ENCODE measurements around the gene SEC23B. TPM values are rescaled to one million over a fixed set of nuclear protein-coding genes. Genes with fewer than 3 reads are reported as not detected.

Gene SEC23B
- total RNA-seq, 4 donors from 2014 or later = 32.5 to 43.9 (median 41.3) TPM

- no peak for DNase-seq (ENCODE audit: low spot score in 2 of 2)
- 85 to 94% methylated on average over 8 of the region's 8 CpGs for WGBS, 2 donors
- H3K4me3 ChIP-seq (ENCODE audit: low read depth, poor library complexity, severe bottlenecking) = no peak overlapping the region
- TF ChIP-seq CTCF (IDR thresholded peaks at IDR 0.05) (no peak), POLR2A (IDR thresholded peaks at IDR 0.05) (no peak)
- intact Hi-C loops (cut with DNase I; ENCODE audit: low total_unique reads) = no loop called here
Measured at GRCh38 chr20:18589941-18590674, 82.4 kb downstream of the SEC23B start.

- no peak for TF ChIP-seq CTCF (IDR thresholded peaks at IDR 0.05)
- TF ChIP-seq POLR2A (IDR thresholded peaks at IDR 0.05) = no peak
- intact Hi-C loops (cut with DNase I; ENCODE audit: low total_unique reads) = no loop called here
- DNase-seq (ENCODE audit: low spot score in 2 of 2) = no peak
- H3K4me3 ChIP-seq (ENCODE audit: low read depth, poor library complexity, severe bottlenecking) = no peak overlapping the region
Measured at GRCh38 chr20:18596270-18596669, 88.5 kb downstream of the SEC23B start.

- no peak overlapping the region for H3K4me3 ChIP-seq (ENCODE audit: low read depth, poor library complexity, severe bottlenecking)
- intact Hi-C loops (cut with DNase I; ENCODE audit: low total_unique reads) = no loop called here
- TF ChIP-seq POLR2A (IDR thresholded peaks at IDR 0.05) (no peak), CTCF (IDR thresholded peaks at IDR 0.05) (no peak)
- no peak for DNase-seq (ENCODE audit: low spot score in 2 of 2)
Measured at GRCh38 chr20:18609741-18610140, 102.0 kb downstream of the SEC23B start.

MicroRNAs encoded within 50 kb of the gene (microRNA counts, 767-probe panel; counts per million panel counts)
- 0 to 358 counts per million in 2 donors for microRNA hsa-miR-3192

Small RNA genes lying within 50 kb of the gene (microRNA-seq; reads per million reads assigned to microRNA genes)
- 0 to 0.57 reads per million in 2 donors for gene MIR3192 (ENCODE audit: borderline number of aligned reads in 1 of 2, borderline replicate concordance in 2 of 2)

Other genes with a start within 250 kb of the SEC23B start
- 10 to 100 TPM; 14.3 to 27.8 (median 23.7) TPM for gene ZNF133, start 219.4 kb upstream of the SEC23B start, total RNA-seq
- gene DZANK1, start 40.9 kb upstream of the SEC23B start, total RNA-seq = 1 to 10 TPM in 3 of 4 donors, under 1 TPM in 1; 0.53 to 6.1 (median 4.3) TPM
- gene POLR3F, start 40.5 kb upstream of the SEC23B start, total RNA-seq = 10 to 100 TPM in 2 of 4 donors, 1 to 10 TPM in 2; 5.3 to 10.6 (median 8.7) TPM
- 10 to 100 TPM; 14.2 to 26.1 (median 19.4) TPM for gene RBBP9, start 10.7 kb upstream of the SEC23B start, total RNA-seq
- gene SMIM26, start 59.5 kb downstream of the SEC23B start, total RNA-seq = 100 to 1,000 TPM in 2 of 4 donors, 10 to 100 TPM in 2; 83.1 to 164 (median 112) TPM
- 10 to 100 TPM; 21.7 to 41.8 (median 39.8) TPM for gene DTD1, start 80.1 kb downstream of the SEC23B start, total RNA-seq

All from lower leg skin (tissue), 4 donors.